T-helper 9 cell (primary cell): Measurements from ENCODE around the gene IP6K2.
A peak's percentile ranks its signal among the peaks of the same experiment; 100 is the strongest.
"Not testable (repeated sequence)": the region's sequence is repeated elsewhere in the genome, so short reads cannot be mapped to it uniquely, and the experiment has no call there.

Experiments used
- DNase-seq: peaks from one replicate; pipeline ENCODE4 v3.0.0-alpha.2; 2020
- total RNA-seq, 2 donors: gene quantifications; one replicate each; lab custom pipeline; 2026; lab: John Stamatoyannopoulos, UW

The IP6K2 gene
- 75.3 to 91.0 reads per million in 2 donors for total RNA-seq

GRCh38 chr3:48716982-48717746, at the start of gene IP6K2:
Gene IP6K2 (minus strand): TSS chr3:48717221. CDS start chr3:48695291, 21,930 bp downstream.
- peak; percentile 98 for DNase-seq

- DNase-seq = no peak
Measured at GRCh38 chr3:48765376-48765775, 48.4 kb upstream of the IP6K2 start.

- no peak for DNase-seq
Measured at GRCh38 chr3:48762816-48763215, 45.8 kb upstream of the IP6K2 start.

- DNase-seq = not testable (repeated sequence)
Measured at GRCh38 chr3:48759991-48760540, 43.0 kb upstream of the IP6K2 start.

- not testable (repeated sequence) for DNase-seq
Measured at GRCh38 chr3:48759531-48759930, 42.5 kb upstream of the IP6K2 start.

GRCh38 chr3:48759071-48759470, 42.0 kb upstream of the IP6K2 start:
- no peak for DNase-seq

GRCh38 chr3:48756640-48757039, 39.6 kb upstream of the IP6K2 start:
- no peak for DNase-seq

- DNase-seq = no peak
Measured at GRCh38 chr3:48750856-48751255, 33.8 kb upstream of the IP6K2 start.

- no peak for DNase-seq
Measured at GRCh38 chr3:48748754-48749153, 31.7 kb upstream of the IP6K2 start.

- DNase-seq = no peak
Measured at GRCh38 chr3:48747706-48748105, 30.7 kb upstream of the IP6K2 start.

GRCh38 chr3:48747015-48747615, 30.1 kb upstream of the IP6K2 start:
- DNase-seq = no peak

GRCh38 chr3:48743773-48744172, 26.8 kb upstream of the IP6K2 start:
- no peak for DNase-seq

GRCh38 chr3:48741226-48741625, 24.2 kb upstream of the IP6K2 start:
- DNase-seq = not testable (repeated sequence)

- peak; percentile 26 for DNase-seq
Measured at GRCh38 chr3:48739955-48740823, 23.2 kb upstream of the IP6K2 start.

GRCh38 chr3:48739617-48739954, 22.6 kb upstream of the IP6K2 start:
- DNase-seq = no peak

- DNase-seq = no peak
Measured at GRCh38 chr3:48738926-48739616, 22.1 kb upstream of the IP6K2 start.

GRCh38 chr3:48738144-48738536, 21.1 kb upstream of the IP6K2 start:
- no peak for DNase-seq

GRCh38 chr3:48735075-48735767, 18.2 kb upstream of the IP6K2 start:
- DNase-seq = not testable (repeated sequence)

- DNase-seq = not testable (repeated sequence)
Measured at GRCh38 chr3:48734541-48734940, 17.5 kb upstream of the IP6K2 start.

GRCh38 chr3:48733752-48734518, 16.9 kb upstream of the IP6K2 start:
- not testable (repeated sequence) for DNase-seq

- DNase-seq = no peak
Measured at GRCh38 chr3:48727511-48727910, 10.5 kb upstream of the IP6K2 start.
